Peyer's patch (tissue), 4 donors: ENCODE data around the gene OR14I1.

Source experiments
- POLR2A ChIP-seq, 2 donors: fragments of 450-650 bp; IDR thresholded peaks; one replicate each; pipeline ENCODE4 v1.5.1; 2017; ENCODE audit warnings: antibody characterized with exemption in 2 of 2, mild to moderate bottlenecking in 2 of 2, moderate library complexity in 2 of 2
- TF ChIP-seq, protein P1 (sequence below), 6 experiments: fragments of 450-650 bp in 4 of 6; fragments of 200-600 bp in 2 of 6; sonication (generic) in 1 of 6; IDR thresholded peaks; one replicate each; pipeline ENCODE4 v1.5.1; 2017 to 2019; ENCODE audit warnings: antibody characterized with exemption in 6 of 6, mild to moderate bottlenecking in 3 of 6, moderate library complexity in 1 of 6

DNA sequence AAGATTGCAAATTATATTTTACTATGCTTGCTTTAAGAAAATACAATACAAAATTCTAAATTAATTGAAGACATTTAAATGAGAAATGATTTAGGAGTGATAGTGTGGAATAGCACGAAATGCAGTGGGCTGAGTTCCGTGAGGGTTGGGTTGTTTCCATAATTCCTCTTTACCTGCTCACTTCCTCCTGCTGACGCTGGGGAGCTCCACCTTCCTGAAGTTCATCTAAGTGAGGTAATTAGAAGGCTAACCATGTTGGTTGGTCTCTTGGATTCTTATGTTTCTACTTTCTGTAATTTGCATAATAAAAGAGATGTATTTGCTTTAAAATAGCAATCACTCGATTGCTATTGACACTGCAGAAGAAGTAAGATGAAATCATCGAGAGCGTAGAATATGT, 4.7 kb downstream of the OR14I1 start:
- TF ChIP-seq, protein P1, sequence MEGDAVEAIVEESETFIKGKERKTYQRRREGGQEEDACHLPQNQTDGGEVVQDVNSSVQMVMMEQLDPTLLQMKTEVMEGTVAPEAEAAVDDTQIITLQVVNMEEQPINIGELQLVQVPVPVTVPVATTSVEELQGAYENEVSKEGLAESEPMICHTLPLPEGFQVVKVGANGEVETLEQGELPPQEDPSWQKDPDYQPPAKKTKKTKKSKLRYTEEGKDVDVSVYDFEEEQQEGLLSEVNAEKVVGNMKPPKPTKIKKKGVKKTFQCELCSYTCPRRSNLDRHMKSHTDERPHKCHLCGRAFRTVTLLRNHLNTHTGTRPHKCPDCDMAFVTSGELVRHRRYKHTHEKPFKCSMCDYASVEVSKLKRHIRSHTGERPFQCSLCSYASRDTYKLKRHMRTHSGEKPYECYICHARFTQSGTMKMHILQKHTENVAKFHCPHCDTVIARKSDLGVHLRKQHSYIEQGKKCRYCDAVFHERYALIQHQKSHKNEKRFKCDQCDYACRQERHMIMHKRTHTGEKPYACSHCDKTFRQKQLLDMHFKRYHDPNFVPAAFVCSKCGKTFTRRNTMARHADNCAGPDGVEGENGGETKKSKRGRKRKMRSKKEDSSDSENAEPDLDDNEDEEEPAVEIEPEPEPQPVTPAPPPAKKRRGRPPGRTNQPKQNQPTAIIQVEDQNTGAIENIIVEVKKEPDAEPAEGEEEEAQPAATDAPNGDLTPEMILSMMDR (IDR thresholded peaks at IDR 0.05), result peak in 4 of 6 experiments; percentile 11 to 52 (median 40)
- TF ChIP-seq POLR2A (IDR thresholded peaks at IDR 0.05), result no peak
